HT-29 (cell line): ENCODE measurements around the gene BLOC1S6. TPM values are rescaled to one million over a fixed set of nuclear protein-coding genes. Genes with fewer than 3 reads are reported as not detected.

Experiments
- DNase-seq: peaks from one replicate; pipeline ENCODE4 v3.0.0-alpha.2; 2015; ENCODE audit warnings: low spot score
- total RNA-seq: library from RNA; depleted of rRNA; stranded (reverse); fragments of >200 nt; shearing (Covaris generic); gene quantifications from 2 replicates; pipeline ENCODE4 v1.2.3, GENCODE V29; 2014; rRNA removed

BLOC1S6 gene, protein sequence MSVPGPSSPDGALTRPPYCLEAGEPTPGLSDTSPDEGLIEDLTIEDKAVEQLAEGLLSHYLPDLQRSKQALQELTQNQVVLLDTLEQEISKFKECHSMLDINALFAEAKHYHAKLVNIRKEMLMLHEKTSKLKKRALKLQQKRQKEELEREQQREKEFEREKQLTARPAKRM
- total RNA-seq, result 18.5 and 25.4 TPM in 2 replicates

DNA sequence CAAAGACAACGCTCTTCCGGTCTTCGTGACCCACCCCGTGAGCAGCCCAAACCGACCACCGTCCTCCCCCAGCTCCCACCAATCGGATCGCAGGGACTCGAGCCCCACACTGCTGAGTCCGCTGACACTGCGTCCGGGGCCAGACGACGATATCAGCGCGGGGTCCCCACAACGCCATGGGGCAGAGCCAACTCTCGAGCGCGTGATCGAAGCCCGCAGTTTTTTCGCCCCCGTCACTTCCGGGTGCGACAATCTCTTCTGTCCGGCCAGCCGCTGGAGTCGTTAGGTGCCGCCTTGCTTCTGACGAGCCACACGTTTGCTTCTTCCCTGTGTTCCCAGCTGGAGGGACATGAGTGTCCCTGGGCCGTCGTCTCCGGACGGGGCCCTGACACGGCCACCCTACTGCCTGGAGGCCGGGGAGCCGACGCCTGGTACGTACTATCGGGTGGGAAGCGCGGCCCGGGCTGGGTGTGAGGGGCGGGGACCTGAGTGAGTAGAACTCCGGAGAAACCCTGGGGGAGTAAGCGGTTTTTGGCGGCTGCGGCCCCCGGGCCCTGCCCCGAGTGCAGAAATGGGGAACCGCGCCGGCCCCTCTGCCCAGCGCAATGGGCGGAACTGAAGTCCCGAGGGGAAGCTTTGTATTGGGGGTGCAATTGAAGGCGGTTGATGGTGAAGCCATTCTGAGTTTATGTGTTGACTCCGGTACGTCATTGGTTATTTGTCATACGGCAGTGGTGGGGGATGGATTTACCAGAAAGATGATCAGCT lies at the start of gene BLOC1S6:
BLOC1S6 (plus strand) TSS at position 285 of the 768 bp plus-strand sequence; CDS start at position 350, 65 bp downstream.
- peak; percentile 97 for DNase-seq

DNA sequence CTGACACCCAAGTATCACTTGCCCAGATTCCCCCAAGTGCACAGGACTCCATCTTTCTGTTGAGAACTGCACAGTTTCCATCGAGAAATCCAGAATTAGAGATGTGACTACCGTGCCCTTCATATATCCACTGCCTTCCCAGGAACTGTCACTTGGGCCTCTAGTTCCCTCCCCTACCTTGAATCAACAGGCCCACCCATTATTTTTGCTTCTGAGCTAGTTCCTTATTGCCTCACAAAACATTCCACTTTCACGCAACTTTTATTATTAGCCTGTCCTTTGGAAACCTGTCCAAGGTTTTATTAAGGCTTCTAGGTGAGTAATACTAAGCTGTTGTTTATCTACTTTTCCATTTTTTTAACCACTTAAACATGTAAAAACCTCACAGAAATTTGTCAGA lies 47.5 kb upstream of the BLOC1S6 start:
- DNase-seq, result peak; percentile 18

DNA sequence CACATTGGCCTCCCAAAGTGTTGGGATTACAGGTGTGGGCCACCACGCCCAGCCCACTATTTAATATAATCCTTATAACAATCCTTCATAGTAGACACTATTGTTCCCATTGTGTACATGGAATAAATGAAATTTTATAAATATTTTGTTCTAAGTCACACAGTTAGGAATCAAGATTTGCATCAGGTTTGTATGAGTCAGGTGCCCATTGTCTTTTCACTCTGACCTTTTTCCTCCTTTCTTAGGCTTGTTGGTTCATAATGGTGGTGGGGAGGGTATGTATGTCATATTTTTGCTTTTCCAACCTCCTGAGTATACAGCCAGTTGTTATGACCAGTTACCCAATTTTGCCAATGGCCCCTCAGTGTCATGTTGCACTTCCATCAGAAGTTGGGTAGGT lies 46.6 kb upstream of the BLOC1S6 start:
- DNase-seq, result no peak

DNA sequence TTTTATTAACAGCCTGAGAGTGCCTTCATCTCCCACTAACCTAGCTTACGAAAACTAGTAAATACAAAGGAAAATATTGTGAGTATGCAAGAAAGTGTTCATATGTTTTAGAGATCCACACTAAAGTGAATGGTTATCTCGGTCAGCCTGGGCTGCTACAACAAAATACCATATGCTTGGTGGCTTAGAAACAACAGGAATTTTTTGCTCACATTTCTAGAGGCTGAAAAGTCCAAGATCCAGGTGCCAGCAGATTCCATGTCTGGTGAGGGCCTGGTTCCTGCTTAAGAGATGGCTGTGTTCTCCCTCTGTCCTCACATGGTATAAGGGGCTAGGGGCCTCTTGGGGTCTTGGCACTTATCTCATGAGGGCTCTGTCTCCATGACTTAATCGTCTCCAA lies 44.1 kb upstream of the BLOC1S6 start:
- no peak for DNase-seq

DNA sequence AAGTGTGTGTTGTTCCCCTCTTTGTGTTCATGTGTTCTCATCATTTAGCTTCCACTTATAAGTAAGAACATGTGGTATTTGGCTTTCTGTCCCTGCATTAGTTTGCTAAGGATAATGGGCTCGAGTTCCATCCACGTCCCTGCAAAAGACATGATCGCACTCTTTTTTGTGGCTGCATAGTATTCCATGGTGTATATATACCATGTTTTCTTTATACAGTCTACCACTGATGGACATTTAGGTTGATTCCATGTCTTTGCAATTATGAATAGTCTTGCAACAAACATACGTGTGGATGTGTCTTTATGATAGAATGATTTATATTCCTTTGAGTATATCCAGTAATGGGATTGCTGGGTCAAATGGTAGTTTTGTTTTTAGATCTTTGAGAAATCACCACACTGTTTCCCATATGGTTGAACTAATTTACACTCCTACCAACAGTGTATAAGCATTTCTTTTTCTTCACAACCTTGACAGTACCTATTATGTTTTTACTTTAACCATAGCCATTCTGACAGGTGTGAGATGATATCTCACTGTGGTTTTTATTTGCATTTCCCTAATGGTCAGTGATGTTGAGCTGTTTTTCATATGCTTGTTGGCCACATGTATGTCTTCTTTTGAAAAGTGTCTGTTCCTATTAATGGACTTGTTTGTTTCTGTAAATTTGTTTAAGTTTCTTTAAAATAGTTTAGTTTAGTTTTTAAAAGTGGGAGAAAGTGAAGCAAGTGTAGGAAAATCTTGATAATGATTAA lies 42.7 kb upstream of the BLOC1S6 start:
- no peak for DNase-seq

DNA sequence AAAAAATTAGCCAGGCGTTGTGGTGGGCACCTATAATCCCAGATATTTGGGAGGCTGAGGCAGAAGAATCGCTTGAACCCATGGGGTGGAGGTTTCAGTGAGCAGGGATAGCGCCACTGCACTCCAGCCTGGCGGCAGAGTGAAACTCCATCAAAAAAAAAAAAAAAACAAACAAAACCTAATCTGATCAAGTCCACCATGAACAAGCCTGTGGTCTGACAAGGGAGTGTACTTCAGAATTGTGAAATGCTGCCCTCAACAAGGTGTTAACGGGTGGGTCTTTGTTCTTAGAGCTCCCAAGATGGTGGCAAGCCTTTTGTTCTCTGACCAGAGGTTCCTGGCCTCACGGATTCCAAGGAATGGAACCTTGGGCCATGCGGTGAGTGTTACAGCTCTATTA lies 40.4 kb upstream of the BLOC1S6 start:
- no peak for DNase-seq

DNA sequence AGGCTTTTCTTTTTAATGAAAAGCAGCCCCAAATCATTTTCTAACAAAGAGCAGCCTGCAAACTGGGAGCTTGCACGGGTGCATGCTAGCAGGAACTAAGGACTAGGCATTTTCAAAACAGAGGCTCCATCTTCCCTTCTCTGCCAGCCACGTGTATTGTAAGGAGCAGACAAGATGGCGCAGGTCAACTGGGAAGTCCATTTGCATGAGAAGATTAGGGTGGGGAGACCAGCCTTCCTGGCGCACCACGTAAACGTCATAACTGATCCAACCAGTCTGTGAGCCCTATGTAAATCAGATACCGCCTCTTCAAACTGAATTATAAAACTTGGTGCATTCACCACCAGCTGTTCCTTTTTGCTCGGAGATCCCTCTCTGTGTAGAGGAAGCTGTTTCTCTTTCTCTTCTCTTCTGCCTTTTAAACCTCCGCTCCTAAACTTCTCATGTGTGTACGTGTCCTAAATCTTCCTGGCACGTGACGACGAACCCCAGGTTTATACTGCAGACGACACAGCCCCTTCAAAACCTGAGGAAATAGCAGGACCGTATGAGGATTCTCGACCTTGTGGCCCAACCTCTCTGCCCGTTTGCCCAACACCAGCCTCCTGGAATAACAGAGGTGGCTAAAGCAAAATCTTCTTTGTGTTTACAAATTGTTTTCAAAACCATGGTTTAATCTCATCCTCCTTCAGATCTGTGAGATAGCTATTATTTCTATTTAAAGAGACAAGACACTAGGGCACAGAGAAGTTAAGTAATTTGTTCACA lies 38.2 kb upstream of the BLOC1S6 start:
- no peak for DNase-seq

DNA sequence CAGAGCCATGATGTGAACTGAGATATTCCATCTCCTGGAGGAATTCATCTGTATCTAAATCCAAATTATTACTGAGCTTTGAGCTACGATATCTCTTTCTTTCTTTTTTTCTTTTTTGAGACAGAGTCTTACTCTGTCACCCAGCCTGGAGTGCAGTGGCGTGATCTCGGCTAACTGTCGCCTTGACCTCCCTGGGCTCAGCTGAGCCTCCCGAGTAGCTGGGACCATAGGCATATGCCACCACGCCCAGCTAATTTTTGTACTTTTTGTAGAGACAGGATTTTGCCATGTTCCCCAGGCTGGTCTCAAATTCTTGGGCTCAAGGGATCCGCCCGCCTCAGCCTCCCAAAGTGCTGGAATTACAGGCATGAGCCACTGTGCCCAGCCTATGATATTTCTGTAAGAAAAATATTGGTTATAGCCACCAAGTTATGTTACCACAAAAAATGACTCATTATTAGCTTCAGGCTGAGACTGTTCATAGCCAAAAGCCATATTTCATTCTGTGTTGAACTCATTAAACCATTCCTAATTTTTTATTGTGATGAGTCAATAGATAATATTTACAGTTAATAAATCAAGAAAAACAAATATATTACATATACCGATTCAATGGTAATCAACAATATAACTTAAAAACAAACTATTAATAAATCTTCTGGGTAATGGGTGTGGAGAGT lies 37.5 kb upstream of the BLOC1S6 start:
- no peak for DNase-seq

- no peak for DNase-seq
Observed at GRCh38 chr15:45550436-45550835, 36.7 kb upstream of the BLOC1S6 start.

DNA sequence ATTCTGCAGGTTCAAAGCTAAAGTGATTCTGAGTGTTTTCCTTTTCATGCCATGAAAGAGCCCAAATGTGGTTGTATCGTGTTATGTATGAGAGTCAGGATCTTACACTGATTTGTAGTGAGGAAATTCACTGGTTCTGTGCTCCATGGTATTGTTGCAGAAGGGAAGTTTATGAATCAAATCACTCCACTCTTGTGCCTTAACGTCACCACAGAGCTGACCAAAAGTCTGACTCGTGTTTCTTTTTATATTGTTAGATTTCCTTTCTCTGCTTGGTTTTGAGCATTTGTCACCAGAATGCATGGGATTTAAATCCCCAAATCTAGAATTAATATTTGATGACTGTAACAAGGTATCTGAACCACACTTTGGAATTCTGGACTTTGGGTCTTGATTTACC lies 35.5 kb upstream of the BLOC1S6 start:
- DNase-seq, result no peak

DNA sequence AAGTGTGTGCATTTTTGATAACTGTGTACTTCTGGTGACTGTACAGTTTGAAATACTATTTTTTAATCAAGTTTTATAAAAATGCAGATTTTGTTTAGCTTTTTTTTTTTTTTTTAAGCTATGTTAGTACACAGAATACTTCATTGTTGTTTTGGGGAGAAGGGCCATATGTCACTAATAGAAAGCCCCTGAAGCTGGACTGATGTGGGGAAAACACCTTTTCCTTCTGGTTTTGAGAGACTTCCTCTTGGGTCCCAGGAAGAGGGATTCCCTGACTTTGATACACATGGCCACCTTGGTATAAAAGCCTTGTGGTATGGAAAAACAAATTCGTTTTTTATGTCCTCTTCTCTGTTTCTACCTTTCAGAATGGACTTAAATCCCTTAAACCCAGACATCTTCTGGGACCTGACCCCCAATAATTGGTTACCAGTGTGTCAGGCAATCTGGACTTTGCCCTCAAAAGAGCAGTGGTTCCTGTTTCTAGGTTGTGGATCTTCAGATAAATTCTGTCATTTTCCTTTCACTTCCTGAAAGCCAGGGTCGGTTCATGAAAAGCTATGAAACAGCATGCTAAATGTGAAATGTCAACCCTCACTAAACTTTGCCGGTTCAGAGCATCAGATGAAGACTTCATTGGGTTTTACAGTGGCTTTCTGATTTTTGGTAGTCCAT lies 31.1 kb upstream of the BLOC1S6 start:
- no peak for DNase-seq

GRCh38 chr15:45572617-45573016 lies 14.6 kb upstream of the BLOC1S6 start:
- DNase-seq, result no peak

DNA sequence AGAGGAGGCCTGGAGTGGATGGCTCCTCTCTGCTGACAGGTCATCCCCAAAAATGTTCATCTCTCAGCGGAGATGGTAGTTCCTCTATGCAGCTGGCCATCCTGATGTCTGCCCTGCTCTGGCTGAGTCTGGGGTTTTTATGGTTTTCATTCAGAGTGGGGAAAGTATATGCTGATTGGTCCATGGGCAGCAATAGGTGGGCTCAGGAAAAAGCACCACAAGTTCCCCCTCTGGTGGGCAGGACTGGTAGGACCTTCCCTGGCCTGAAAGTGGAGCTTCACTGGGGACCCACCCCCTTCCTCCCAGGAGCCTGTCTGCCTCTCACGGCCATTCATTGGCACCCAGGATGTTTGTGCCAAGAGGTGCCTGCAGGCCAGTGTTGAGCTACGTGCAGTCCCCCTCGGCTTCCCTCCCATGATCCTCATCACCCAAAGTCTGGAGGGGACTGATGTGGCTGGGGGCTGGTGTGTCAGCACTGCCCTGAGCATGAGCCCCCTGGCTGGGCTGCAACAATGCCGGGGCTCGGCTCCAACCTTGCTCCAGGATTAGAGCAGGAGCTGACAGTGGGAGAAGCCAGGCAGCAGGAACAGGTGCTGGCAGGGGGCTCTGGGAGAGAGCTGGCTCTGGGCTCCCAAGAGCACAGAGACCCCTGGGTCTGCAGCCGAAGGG lies 13.1 kb upstream of the BLOC1S6 start:
- peak; percentile 44 for DNase-seq

DNA sequence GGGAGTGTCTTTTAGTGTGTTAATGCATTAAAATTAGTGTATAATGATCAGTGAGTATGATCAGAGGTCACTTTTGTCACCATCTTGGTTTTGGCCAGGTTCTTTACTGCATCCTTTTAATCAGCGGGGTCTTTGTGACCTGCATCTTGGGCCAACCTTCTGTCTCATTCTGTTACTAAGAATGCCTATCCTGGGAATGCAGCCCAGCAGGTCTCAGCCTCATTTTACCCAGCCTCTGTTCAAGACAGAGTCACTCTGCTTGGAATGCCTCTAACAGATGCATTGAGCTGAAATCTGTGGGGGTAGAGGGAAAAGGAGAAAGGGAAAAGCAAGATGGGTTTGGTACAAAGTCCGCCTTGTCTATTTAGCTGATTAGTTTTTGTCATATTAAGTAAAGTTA lies 5.3 kb upstream of the BLOC1S6 start:
- no peak for DNase-seq

DNA sequence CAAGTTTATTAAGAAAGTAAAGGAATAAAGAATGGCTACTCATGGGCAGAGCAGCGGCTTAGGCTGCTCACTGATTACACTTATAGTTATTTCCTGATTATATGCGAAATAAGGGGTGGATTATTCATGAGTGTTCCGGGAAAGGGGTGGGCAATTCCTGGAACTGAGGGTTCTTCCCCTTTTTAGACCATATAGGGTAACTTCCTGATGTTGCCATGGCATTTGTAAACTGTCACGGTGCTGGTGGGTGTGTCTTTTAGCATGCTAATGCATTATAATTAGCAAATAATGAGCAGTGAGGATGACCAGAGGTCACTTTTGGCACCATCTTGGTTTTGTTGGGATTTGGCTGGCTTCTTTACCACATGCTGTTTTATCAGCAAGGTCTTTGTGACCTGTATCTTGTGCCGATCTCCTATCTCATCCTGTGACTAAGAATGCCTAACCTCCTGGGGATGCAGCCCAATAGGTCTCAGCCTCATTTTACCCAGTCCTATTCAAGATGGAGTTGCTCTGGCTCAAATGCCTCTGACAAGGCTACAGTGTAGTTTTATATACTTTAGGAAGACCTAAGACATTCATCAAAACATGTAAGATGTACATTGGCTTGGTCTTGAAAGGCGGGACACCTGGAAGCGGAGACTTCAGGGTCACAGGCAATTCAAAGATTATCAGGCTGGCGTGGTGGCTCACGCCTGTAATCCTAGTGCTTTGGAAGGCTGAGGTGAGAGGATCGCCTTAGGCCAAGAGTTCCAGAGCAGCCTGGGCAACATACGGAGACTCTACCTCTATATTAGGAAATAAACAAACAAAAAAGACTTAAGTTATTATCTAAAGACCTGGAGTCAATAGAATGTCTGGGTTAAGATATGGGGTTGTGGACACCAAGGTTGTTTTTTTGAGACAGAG lies 3.2 kb upstream of the BLOC1S6 start:
- no peak for DNase-seq

- no peak for DNase-seq
Observed at GRCh38 chr15:45585069-45585791, 1.9 kb upstream of the BLOC1S6 start.

DNA sequence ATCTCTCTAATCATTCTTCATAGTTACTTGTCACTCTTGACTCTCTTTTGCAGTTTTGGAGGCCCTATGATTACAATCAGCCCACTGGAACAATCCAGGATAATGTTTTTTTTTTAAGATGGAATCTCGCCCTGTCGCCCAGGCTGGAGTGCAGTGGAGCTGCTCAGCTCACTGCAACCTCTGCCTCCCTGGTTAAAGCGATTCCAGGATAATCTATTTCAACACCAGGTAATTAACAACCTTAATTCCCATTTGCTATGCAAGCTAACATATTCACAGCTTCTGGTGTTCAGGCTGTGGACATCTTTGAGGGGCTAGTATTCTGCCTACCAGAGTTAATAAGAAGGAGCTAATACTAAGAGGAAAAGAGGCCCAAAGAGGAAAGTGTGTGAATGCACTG lies 1.1 kb upstream of the BLOC1S6 start:
- DNase-seq, result peak; percentile 26

DNA sequence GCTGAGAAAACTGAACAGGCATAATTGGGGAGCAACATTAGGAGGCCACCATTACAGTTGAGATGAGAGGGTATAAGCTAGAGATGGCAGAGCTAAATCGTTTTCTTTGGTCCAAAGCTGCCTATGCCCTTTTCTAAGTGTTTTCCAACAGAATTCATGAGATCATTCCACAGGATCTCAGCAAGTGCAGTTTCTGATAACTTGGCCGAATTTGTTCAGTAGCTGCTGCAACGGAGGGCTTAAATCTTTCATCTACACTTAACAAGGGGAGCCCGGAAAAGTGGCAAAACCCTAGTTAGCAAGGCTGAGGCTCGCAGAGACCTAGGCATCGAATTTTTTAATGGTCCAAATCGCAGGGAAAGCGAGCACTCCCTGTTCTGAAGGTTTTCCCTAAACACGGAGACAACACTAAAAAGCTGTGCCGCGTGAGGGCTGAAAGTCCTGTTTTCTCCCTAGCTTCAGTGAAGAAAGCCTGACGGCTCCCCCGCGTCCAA lies 531 bp upstream of the BLOC1S6 start:
- DNase-seq, result no peak
